Activated CD8-positive, alpha-beta memory T cell treated with anti-CD3 and anti-CD28 coated beads for 1 hour (primary cell): Measurements from ENCODE around the gene FKBP6.
"Not testable (repeated sequence)": the region's sequence is repeated elsewhere in the genome, so short reads cannot be mapped to it uniquely, and the experiment has no call there.

Source experiments
- DNase-seq, 2 donors: peaks; one replicate each; pipeline ENCODE4 v3.0.0-alpha.2; 2020; ENCODE audit warnings: low read depth in 1 of 2; ENCODE audit errors: extremely low read depth in 1 of 2

FKBP6 gene

DNA sequence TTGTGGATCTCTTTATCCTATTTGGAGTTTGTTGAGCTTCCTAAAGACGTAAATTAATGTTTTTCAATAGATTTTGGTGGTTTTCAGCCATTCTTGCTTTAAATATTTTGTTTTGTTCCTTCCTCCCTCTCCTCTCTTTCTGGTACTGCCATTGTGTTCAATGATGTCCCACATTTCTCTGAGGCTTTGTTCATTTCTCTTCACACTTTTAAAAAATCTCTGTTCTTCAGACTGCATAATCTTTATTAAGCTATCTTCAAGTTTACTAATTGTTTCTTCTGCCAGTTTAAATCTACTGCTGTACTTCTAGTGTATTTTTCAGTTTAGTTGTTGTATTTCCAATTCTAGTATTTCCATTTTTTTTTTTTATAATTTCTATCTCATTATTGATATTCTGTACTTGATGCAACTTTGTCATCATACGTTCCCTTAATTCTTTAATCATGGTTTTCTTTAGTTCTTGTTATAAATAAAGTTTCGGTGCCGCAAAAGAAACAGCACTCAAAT lies 60.0 kb downstream of the FKBP6 start:
- DNase-seq, result no peak

DNA sequence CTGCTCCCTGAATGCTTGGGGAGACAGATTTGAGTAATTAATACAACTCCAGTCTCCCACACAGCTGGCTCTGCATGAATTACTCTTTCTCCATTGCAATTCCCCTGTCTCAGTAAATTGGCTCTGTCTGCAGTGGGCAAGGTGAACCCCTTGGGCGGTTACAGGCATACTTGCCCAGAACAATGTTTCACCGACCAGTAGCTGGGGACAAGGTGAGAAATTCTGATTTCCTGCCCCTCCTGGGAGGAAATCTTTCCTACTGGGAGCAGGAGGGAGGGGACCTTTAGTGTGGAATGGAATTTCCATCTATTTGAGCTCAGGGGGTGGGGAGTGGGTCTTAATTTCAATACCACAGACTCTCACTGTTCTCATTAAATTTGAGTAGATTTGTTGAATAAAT lies 63.4 kb downstream of the FKBP6 start:
- no peak for DNase-seq

DNA sequence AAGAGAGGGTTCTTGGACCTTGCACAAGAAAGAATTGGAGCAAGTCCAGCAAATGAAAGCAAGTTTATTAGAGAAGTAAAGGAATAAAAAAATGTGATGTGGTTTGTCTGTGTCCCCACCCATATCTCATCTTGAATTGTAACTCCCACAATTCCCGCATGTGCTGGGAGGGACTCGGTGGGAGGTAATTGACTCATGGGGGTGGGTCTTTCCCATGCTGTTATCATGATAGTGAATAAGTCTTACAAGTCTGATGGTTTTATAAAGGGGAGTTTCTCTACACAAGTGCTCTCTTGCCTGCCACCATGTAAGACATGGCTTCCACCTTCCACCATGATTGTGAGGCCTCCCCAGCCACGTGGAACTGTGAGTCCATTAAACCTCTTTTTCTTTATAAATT lies 66.5 kb downstream of the FKBP6 start:
- DNase-seq, result no peak

DNA sequence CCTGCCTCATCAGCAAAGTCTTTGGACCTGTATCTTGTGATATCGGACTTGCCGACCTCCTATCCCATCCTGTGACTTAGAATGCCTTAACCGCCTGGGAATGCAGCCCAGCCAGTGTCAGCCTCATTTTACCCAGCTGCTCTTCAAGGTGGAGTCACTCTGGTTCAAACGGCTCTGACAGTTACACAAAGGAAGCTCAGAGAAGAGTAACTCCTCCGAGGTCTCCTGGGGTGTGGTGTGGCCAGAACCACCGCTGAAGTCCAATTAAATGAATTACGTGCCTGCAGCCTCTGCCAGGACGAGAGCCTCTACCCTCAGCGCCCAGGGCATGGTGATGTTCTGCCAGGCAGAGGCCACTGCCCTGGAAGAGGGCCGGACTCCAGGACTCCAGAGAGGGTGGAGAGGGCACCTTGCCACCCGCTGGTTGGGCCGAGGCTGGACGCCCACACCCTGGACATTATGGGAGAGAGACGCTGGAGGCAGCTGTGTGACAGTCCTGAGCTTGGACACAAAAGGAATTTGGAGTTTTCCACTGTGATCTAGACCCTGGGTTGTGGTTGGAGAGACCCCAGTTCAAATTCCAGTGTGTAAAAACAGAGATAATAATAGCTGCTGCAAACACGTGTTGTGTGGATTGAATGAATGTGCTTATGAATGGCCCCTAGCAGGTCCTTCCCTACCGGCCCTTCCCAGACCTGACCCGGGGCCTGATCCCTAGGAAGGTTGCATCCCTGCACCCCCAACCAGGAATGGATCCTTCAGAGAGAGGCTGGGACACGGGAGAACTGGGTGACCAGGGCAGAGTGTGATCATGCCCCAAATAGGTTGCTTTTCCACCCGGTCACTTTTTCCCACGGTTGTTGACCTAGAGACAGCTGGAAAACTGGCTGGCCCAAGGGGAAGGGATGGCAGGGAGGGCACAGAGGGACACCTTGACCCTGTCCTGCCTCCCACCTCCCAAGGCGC lies 67.9 kb downstream of the FKBP6 start:
- no peak for DNase-seq

DNA sequence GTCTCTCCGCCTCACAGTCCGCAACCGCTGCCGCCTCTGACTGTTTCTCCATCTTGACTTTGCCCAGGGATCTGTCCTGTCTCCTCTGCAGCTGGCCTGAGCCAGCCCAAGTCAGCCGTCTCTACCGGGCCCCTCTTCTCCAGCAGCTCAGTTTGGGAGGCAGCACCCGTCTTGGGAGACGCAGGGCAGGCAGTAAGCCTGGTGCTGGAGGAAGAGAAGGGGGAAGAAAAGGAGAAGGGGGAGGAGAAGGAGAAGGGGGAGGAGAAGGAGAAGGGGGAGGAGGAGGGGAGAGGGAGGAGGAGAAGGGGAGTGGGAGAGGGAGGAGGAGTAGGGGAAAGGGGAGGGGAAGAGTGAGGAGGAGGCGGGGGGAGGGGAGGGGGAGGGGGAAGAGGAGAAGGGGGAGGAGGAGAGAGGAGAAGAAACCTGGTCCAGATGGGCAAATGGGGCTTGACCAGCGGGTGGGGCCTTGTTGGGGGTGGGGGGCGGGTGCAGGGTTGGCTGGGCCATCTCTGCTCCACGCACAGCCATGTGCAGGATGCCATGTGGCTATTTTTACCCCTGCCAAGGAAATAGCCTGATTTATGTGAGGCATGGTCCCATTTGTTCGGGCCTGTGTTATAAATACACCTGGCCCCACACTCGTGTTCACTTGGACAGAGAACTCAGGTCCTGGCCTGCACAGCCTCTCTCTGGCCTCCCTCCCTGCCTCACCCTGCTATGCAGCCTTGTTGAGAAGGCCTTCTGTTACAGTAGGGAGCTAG lies 69.7 kb downstream of the FKBP6 start:
- DNase-seq, result no peak

DNA sequence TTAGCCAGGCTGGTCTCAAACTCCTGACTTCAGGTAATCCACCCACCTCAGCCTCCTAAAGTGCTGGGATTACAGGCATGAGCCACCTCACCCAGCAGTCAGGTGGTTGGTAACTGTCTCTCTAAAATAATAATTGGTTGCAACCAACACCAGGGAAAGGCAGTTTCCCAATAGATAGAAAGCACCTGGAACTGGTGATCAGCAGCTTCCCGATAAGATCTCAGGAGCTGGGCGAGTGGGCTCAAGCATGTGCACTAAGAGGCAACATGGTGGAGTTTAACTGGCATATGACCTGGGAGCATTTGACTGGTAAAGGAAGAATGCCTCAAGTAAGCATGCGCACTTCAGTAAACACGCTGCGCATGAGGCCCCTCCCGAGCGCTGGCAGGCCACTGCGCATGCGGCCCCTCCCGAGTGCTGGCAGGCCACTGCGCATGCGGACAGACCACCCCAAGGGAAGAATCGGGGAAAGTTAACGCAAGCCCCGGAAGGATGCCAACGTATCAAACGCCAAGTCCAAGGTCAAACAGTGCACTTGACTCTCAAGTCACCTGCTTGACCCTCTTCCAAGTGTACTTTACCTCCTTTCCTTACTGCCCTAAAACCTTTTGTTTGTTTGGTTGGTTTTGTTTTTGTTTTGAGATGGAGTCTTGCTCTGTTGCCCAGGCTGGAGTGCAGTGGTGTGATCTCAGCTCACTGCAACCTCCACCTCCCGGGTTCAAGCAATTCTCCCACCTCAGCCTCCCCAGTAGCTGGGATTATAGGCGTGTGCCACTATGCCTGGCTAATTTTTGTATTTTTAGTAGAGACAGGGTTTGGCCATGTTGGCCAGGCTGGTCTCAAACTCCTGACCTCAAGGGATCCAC lies 71.5 kb downstream of the FKBP6 start:
- peak; percentile 12 to 57 for DNase-seq

DNA sequence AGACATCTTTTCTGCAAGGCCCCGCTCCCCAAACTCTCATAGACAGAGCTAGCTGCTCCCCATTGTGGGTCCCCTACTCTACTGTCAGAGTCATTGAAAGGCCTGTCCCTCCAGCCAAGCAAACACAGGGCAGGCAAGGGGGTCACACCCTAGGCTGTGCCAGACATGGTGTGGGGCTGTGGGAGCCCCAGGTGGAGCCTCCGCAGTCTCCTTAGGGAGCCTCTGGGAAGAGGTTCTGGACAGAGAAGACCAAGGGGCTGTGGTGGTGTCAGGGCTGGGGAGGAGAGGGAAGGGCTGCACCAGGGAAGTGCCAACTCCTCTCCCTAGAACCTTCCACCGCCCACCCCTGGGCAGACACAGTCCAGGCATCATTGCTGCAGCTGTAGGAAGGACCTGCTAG lies 76.9 kb downstream of the FKBP6 start:
- not testable (repeated sequence) for DNase-seq
